Measurements from ENCODE around the gene FYCO1.

- TF ChIP-seq LEF1 (IDR thresholded peaks at IDR 0.05; ENCODE audit: borderline replicate concordance) (no peak), CTBP1 (IDR thresholded peaks at IDR 0.05; ENCODE audit: borderline replicate concordance) (no peak), ARNT (IDR thresholded peaks at IDR 0.05) (no peak)
Measured at GRCh38 chr3:46027736-46028397, 32.2 kb upstream of the FYCO1 start.
